Measurements from ENCODE around the gene ARHGEF37.

- TF ChIP-seq CTCF (IDR thresholded peaks at IDR 0.05) (no peak), POLR2AphosphoS5 (IDR thresholded peaks at IDR 0.05; ENCODE audit: insufficient read depth in 1 of 2, low read depth in 1 of 2) (no peak), POLR2A (IDR thresholded peaks at IDR 0.05) (no peak)
These were observed 58.4 kb downstream of the ARHGEF37 start for GRCh38 chr5:149639737-149640136.
